ENCODE measurements around the gene CALHM1.

Gene CALHM1

DNA sequence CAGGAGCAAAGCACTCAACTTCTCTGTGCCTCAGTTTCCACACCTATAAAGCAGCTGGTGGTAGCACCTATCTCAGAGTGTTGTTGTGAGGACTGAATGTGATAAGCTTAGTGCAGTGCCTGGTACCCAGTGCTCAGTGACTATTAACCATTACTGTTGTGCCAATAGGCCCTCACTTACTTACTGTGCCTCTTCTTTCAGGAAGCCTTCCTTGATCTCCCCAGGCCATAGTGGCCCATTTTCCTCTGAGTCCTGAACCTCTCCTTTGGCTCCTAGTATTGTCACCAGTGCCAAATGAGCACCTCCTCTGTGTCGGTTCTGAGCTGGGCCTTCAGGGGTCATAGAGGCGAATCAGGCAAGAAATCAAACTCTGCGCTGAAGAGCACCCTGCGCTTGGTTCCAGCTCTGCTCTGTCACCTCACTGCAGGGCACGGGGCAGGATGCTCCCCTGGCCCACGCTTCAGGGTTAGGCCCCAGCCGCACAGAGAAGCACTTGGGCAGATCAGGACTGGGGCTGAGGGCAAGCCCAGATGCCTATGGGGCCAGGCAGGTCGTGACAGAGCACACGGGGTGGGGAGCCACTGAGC lies 2.5 kb downstream of the CALHM1 start:
- no peak for DNase-seq (ENCODE audit: low read depth in 3 of 3, low spot score in 1 of 3)

- no peak for DNase-seq (ENCODE audit: low read depth in 3 of 3, low spot score in 1 of 3)
These were observed 3.5 kb downstream of the CALHM1 start for GRCh38 chr10:103455235-103455634.

- no peak for DNase-seq (ENCODE audit: low read depth in 3 of 3, low spot score in 1 of 3)
These were observed 4.7 kb downstream of the CALHM1 start for GRCh38 chr10:103454026-103454425.

DNA sequence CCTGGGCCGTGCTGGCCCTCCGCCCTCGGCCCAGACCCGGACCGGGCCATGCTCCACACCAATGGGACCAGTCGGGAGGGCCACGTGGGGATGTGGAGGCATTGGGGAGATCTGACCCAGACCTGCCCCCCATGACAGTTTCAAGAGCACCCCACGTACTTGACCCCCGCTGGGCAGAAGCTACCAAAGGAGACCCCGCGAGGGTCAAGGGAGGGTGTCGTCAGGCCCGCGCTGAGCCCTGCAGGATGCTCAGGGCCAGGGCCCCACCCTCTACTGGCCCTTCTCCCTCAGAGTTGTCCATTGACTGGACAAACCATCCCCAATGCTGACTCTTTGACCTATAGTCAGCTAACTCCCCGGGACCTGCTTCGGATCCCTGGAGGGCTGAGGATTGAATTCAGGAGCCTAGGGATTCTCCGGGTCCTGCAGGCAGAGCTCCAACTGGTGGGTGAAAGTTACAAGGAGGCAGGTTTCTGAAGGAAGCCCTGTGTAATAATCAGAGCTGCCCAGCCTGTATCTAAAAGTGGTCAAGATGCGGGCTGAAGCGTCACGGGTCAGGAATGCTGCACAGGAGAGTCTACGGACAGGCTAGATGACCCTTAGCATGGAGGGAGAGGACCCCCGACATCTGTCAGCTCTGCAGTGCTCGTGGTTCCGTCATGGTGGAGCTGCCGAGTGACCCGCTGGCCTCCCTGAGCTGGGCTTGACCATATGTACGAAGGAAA lies 6.0 kb downstream of the CALHM1 start:
- DNase-seq (ENCODE audit: low read depth in 3 of 3, low spot score in 1 of 3), result no peak

- DNase-seq (ENCODE audit: low read depth in 3 of 3, low spot score in 1 of 3), result peak in 2 of 3 donors; percentile 29 to 34
These were observed 6.7 kb downstream of the CALHM1 start, which contains the start of gene CALHM2 for GRCh38 chr10:103451831-103452505. Gene CALHM2 (minus strand): TSS chr10:103452370. CDS start chr10:103449941, 2,429 bp downstream.

- DNase-seq (ENCODE audit: low read depth in 3 of 3, low spot score in 1 of 3), result peak; percentile 12 to 13 (median 13)
These were observed 7.4 kb downstream of the CALHM1 start for GRCh38 chr10:103451091-103451813.

DNA sequence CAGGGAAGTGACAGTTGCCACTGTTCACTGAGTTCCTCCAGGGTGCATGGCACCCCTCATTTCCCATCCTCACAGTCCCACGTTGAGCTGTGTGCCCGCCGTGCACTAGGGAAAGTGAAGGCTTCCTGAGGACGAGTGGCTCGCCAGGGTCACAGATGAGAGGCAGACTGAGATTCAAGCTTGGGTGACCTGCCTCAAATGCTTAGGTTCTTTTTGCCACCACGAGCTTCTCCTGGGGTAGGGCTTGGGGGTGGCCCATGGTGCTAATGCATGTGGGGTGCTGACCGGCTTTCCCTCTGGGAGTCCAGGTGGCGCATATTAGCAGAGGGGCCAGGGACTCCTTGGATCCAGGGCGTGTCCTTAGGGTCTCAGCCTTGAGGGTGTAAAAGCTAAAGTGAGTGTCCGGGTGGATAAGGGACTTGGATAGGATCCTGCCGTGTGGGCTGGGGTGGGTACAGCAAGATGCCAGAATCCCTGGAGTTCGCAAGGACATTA lies 8.5 kb downstream of the CALHM1 start:
- no peak for DNase-seq (ENCODE audit: low read depth in 3 of 3, low spot score in 1 of 3)

DNA sequence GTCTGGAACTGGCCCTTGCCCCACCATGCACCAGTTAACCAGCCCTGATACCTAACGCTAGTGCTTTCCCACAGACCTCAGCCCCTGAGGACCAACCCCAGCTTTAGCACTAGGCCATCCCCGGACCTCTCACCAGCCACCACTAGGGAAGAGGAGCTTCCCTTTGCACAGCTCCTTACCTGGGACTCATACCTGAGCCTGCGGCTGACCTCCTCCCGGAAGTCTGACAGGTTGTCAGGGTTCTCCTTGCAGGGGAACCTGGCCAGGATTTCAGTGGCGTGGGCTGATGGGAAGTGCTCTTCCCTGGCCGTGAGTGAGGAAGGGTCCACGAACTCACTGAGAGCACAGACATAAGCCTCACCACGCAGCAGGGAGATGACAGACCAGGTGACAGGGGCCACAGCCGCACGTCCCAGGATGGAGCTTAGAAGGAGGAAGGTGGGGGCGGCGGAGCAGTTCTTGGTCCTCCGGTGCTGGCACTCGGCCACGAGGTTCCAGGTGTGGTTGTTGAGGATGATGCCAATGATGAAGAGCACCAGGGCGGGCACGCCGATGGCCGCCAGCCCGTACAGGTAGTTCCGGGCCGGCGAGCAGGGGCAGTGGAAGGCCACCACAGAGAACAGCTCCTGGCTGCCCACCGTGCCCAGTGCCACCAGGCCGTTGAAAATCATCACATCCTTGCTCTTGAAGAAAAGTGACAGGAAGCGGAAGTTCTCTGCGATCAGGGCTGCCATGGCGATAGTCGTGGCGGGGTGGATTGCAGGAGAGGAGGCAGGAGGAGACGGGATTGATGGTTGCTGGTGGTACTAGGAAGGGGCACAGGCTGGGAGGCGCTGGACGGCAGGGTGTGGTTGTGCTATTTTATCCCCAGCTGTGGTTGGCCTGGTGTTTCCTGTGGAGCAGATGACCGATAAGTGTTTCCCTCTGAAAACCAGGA lies 9.2 kb downstream of the CALHM1 start:
- no peak for DNase-seq (ENCODE audit: low read depth in 3 of 3, low spot score in 1 of 3)

DNA sequence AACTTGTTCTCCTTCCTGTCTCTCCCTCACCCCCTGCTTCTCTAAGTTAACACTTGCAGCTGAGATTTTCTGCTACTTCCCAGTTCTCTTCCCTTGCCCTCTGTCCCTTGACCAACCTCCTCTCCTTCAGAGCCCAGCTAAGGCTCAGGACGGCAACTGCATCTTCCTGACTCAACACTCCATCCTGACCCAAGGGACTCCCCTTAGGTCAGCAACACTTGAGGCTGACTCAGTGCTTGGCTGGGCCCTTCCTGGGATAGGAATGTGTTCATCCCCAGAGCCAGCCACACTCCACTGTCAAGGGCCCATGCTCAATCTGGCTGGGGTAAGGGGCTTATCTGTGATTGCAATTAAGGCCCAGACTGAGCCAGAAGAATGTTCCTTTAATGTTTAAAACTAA lies 10.0 kb downstream of the CALHM1 start:
- no peak for DNase-seq (ENCODE audit: low read depth in 3 of 3, low spot score in 1 of 3)

- DNase-seq (ENCODE audit: low read depth in 3 of 3, low spot score in 1 of 3), result no peak
These were observed 11.5 kb downstream of the CALHM1 start for GRCh38 chr10:103447187-103447586.

DNA sequence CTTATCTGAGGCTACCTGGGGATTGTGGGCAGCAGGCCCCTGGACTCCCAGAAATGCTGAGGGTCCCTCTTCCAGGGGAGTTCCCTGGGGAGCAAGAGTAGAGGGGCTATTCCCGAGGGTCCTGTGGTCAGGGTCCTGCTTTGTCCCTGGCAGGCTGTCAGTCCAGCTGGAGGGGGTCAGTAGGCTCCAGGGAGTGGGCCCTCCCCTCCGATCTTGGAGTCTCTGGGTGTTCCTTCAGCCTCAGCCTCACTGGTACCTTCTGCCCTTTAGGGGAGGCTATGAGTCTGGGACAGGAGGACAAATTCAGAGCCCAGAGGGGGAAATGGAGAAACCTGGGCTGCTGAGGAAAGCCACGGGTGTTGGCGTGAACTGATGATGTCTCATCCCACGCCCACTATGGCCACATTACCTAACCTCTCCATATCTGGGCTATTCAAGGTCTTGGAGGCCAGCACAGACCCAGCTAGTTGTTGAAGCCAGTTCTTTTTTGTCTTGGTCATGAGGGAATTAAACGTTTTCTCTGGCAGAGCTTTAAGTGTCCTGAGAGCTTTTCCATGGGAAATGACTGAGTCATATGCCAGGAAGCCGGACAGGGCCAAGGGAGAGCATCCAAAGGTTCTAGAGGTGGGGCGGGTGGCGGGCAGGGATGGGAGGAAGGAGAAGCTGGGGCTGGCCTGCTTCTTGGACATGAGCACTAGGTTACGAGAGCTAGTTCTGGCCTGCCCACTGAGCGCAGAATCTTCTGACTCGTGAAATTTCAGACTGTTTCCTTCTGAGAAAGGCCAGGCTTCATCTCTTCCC lies 12.7 kb downstream of the CALHM1 start:
- no peak for DNase-seq (ENCODE audit: low read depth in 3 of 3, low spot score in 1 of 3)

GRCh38 chr10:103445366-103445765 lies 13.3 kb downstream of the CALHM1 start:
- DNase-seq (ENCODE audit: low read depth in 3 of 3, low spot score in 1 of 3), result no peak

- DNase-seq (ENCODE audit: low read depth in 3 of 3, low spot score in 1 of 3), result no peak
These were observed 14.2 kb downstream of the CALHM1 start for GRCh38 chr10:103444478-103444877.

GRCh38 chr10:103443475-103444185 lies 15.1 kb downstream of the CALHM1 start:
- no peak for DNase-seq (ENCODE audit: low read depth in 3 of 3, low spot score in 1 of 3)

DNA sequence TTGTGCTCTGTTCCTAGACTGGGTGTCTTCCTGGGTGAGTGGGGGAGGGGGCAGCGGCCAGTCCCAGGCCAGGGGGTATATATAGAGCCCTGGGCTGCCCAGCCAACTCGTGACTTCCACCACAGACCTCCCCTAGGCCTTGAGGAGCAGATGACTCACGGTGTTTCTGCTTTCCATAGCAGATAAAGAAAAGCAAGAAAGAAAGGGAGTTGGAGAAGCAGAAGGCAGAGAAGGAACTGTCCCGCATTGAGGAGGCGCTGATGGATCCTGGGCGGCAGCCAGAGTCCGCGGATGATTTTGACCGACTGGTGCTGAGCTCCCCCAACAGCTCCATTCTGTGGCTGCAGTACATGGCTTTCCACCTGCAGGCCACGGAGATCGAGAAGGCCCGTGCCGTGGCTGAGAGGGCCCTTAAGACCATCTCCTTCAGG lies 16.7 kb downstream of the CALHM1 start:
- DNase-seq (ENCODE audit: low read depth in 3 of 3, low spot score in 1 of 3), result no peak

- no peak for DNase-seq (ENCODE audit: low read depth in 3 of 3, low spot score in 1 of 3)
These were observed 17.1 kb downstream of the CALHM1 start for GRCh38 chr10:103441611-103442010.

DNA sequence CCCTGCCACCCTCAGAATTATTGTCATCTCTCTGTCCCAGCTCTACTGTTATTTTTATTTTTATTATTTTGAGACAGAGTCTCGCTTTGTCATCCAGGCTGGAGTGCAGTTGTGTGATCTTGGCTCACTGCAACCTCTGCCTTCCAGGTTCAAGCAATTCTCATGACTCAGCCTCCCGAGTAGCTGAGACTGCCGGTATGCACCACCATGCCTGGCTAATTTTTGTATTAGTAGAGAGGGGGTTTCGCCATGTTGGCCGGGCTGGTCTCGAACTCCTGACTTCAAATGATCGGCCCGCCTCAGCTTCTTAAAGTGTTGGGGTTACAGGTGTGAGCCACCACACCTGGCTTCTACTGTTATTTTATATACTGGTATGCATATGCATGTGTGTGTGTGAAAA lies 17.5 kb downstream of the CALHM1 start:
- no peak for DNase-seq (ENCODE audit: low read depth in 3 of 3, low spot score in 1 of 3)

GRCh38 chr10:103440416-103440815 lies 18.3 kb downstream of the CALHM1 start:
- no peak for DNase-seq (ENCODE audit: low read depth in 3 of 3, low spot score in 1 of 3)

- no peak for DNase-seq (ENCODE audit: low read depth in 3 of 3, low spot score in 1 of 3)
These were observed 18.9 kb downstream of the CALHM1 start for GRCh38 chr10:103439776-103440175.

Data from stimulated activated CD4-positive, alpha-beta T cell treated with anti-CD3 and anti-CD28 coated beads, TNF-alpha, amount 100 ng/mL, for 1 hour (primary cell).